NOMO-1 treated with dmso at 0.1 percent for 144 hours (cell line): Measurements from ENCODE around the gene SEC63.
A peak's percentile ranks its signal among the peaks of the same experiment; 100 is the strongest.
"Not testable (repeated sequence)": the region's sequence is repeated elsewhere in the genome, so short reads cannot be mapped to it uniquely, and the experiment has no call there.

ENCODE experiments used
- DNase-seq: peaks from one replicate; lab custom pipeline; 2025; ENCODE audit not compliant: unreplicated experiment; lab: John Stamatoyannopoulos, UW

The SEC63 gene

DNA sequence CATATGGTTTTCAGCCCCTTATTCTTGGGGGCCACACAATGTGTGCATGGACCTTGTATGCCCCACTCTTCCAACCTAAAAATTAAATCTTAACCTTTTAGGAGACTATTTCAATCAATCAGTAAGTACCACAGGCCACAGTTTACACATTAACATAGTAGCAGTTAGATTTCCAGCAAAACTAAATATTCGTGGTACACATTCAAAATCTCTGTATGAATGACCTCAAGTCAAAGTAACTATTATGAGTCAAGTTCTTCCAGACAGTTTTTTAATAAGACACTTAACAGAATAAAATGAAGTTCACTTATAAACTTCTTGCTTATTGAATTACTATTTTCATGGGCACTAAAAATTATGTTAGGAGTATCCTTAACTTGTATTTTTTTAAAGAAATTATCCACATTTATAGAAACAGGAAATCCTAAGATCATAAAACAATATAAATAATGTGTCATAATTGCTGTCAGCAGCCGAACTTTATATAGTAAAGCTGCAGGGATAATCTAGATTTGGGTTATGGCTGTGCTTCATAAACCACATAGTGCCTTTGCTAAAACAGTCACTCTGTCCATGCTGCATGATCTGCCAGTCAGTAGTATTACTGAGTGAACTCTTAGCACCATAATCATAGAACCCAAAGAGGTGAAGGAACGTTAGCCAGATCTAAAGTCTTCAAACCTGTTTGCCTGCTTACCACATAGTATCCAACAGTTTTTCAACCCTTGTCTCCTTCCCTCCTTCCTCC, 21.7 kb downstream of the SEC63 start:
- no peak for DNase-seq

DNA sequence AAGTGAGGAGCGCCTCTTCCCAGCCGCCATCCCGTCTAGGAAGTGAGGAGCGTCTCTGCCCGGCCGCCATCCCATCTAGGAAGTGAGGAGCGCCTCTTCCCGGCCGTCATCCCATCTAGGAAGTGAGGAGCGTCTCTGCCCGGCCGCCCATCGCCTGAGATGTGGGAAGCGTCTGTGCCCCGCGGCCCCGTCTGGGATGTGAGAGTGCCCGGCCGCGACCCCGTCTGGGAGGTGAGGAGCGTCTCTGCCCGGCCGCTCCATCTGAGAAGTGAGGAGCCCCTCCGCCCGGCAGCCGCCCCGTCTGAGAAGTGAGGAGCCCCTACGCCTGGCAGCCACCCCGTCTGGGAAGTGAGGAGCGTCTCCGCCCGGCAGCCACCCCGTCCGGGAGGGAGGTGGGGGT, 23.8 kb downstream of the SEC63 start:
- DNase-seq = not testable (repeated sequence)

DNA sequence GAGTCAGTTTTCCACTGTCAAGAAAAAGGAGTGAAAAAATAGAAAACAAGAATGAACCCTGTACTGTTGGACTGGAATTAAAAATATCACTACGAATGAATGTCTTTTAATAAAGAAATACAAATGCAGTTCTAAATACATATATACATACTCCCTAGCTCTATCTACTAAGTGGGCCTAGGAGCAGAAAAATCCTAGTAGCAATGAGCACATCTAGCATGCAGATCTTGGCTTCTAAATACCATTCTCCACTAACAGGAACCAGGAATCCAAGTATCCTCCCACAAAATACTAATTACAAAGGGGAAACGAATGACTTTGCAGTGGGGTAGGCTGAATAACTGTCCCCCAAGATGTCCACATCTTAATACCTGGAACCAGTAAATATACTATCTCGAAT, 25.4 kb downstream of the SEC63 start:
- DNase-seq = no peak

DNA sequence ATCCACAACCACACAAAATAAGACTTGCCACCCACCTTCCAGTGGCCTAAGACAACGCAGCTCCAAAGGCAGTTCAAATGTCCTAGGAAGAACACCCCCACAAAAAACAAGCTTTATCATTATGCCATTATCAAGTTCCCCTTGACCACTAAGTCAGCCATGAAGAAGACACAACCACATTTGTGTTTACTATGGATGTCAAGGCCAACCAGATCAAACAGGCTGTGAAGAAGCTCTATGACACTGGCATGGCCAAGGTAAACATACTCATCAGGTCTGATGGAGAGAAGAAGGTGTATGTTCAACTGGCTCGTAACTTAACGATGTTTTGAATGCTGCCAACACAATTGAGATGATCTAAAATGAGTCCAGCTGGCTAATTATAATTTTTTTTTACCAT, 26.1 kb downstream of the SEC63 start:
- DNase-seq = no peak

DNA sequence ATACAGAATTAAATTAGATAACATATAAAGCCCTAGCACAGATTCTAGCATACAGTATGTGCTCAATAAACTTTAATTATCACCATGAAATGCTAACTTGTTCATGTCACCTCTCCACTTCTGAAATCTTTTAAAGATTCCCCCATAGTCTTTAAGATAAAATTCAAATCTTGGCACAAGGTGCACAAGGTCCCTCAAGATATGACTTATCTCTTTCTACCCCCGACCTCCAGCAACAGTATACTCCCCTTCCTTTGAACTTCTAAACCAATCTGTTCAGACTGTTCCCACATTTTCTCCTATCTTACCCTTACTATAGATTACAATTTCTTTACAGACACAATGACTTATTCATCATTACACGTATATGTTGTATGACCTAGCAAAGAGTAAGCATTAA, 29.0 kb downstream of the SEC63 start:
- DNase-seq = no peak

DNA sequence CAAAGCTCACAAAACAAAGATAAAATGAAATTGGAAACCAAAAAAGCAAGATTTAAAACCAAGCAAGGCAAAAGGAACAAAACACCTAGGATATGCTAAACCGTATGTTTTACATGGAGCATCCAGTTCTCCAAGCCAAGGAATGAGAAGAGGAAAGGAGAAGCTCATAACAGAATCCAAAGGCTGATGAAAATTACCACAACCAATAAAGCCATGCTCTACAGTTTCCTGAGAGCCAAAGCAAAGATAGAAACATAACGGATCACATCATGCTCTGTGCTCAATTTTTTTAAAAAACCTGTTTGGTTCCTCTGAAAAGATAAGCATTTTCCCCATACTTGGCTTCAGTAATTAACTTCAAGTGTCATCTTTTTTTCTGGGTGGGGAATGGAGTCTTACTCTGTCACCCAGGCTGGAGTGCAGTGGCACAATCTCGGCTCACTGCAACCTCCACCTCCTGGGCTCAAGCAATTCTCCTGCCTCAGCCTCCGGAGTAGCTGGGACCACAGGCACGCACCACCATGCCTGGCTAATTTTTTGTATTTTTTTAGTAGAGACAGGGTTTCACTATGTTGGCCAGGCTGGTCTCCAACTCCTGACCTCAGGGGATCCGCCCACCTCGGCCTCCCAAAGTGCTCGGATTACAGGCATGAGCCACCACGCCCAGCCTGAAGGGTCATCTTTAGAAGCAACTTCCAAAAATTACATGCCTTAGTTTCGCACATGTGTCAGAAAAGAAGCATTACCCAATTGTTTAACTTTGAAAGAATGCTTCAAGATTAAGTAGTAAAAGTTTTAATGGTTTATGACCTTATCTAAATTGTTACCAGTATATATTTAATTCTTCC, 31.1 kb downstream of the SEC63 start:
- not testable (repeated sequence) for DNase-seq

DNA sequence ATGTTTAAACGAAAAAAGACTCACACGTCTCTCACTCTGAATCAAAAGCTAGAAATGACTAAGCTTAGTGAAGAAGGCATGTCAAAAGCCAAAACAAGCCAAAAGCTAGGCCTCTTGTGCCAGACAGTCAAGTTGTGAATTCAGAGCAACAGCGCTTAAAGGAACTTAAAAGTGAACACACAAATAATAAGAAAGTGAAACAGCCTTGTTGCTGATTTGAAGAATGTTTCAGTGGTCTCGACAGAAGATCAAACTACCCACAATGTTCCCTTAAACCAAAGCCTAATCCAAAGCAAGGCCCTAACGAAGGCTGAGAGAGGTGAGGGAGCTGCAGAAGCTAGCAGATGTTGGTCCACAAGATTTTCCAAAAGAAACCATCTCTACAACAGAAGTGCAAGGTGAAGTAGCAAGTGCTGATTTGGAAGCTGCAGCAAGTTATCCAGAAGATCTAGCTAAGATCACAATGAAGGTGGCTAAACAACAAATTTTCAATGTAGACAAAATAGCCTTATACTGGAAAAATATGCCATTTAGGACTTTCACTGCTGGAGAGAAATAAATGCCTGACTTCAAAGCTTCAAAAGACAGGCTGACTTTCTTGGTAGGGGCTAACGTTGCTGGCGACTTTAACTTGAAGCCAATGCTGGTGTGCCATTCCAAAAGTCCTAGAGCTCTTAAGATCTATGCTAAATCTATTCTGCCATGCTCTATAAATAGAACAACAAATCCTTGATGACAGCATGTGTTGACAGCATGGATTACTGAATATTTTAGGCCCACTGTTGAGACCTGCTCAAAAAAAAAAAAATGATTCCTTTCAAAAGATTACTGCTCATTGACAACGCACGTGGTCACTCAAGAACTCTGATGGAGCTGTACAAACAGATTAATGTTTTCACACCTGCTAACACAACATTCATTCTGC, 40.3 kb downstream of the SEC63 start:
- no peak for DNase-seq

DNA sequence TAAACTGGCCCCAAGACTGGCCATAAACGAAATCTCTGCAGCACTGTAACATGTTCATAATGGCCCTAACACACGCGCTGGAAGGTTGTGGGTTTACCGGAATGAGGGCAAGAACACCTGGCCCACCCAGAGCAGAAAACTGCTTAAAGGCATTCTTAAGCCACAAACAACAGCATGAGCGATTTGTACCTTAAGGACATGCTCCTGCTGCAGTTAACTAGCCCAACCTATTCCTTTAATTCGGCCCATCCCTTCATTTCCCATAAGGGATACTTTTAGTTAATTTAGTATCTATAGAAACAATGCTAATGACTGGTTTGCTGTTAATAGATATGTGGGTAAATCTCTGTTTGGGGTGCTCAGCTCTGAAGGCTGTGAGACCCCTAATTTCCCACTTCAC, 41.0 kb downstream of the SEC63 start:
- DNase-seq = not testable (repeated sequence)

DNA sequence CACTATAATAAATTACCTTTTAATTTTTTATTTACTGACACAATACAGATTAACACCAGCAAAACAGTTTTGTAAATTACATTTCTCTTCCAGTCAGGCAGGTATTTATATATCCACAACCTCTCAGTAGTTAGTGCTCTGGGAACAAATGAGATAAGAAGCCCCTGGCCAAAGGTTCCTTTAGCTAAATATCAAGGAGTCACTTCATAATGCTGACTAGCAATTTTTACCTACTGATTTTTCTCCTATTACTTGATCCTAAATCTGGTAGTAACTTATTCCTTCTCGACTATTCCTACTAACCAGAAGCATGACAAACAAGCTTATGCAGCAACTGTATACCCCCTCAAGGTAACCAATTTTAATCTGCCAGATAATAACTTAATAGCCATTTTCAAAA, 46.3 kb downstream of the SEC63 start:
- no peak for DNase-seq

DNA sequence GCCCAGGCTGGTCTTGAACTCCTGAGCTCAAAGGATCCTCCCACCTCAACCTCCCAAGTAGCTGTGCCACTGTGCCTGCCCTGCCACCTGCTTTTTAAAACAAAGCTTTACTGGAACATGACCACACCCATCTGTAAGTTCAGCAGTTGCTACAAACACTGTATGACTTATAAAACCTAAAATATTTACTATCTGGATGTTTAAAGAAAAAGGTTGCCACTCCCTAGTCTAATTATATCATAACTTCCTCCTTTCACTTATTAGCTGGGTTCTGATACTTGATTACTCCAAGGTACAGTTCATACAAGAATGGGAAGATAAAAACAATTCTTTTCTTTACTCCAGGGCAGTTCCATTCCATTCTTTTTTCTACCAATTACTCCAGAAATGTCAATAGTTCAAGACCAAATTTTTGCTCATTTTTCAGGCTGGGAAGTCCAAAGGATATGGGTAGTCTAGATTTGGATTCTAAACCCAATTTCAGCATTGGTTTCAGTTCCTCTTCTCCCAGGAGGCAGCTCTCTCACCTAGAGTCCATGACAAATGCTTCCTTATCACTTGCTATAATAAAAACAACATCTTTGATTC, 63.1 kb downstream of the SEC63 start:
- DNase-seq = peak; percentile 58

DNA sequence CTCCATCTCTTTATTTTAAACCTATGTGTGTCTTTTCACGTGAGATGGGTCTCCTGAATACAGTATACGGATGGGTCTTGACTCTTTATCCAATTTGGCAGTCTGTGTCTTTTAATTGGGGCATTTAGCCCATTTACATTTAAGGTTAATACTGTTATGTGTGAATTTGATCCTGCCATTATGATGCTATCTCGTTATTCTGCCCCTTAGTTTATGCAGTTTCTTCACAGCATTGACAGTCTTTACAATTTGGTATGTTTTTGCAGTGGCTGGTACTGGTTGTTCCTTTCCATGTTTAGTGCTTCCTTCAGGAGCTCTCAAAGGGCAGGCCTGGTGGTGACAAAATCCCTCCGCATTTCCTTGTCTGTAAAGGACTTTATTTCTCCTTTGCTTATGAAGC, 67.6 kb downstream of the SEC63 start:
- DNase-seq = not testable (repeated sequence)

DNA sequence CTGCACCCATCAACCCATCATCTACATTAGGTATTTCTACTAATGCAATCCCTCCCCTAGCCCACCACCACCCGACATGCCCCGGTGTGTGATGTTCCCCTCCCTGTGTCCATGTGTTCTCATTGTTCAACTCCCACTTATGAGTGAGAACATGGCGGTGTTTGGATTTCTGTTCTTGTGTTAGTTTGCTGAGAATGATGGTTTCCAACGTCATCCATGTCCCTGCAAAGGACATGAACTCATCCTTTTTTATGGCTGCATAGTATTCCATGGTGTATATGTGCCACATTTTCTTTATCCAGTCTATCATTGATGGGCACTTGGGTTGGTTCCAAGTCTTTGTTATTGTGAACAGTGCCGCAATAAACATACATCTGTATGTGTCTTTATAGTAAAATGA, 72.1 kb downstream of the SEC63 start:
- DNase-seq = not testable (repeated sequence)

DNA sequence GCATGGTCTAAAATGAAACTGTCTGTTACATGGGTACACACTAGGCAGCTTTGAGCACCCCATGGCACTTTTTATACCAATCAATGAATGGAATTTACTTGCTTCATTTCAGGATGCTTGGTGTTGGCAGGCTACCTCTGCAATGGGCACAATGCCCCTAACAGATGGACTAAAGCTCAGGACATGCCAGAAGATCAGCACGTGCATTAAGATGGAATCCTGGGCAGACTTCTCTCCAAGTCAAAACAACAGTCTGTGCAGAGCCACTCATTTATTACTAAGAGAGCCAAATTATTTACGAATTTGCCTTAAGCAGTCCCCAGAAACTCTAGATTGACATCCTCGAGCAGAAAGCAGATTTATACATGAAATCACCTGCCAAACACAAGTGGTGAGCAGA, 78.1 kb downstream of the SEC63 start:
- no peak for DNase-seq

DNA sequence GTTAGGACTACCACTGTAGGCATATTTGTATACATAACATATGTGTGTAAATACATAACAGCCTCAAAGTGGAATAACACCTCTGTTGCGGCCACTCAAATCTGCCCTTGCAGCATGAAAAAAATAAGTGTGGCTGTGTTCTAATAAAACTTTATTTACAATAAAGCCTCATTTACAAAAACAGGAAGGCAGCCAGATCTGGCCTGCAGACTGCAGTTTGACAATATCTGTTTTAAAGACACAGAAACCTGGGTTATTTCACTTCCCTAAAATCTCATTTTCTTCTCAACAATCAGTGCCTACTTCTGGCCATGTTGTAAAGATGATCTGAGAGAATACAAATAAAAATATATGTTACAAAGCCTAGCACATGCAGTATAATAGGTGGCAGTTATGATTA, 80.0 kb downstream of the SEC63 start:
- DNase-seq = no peak

DNA sequence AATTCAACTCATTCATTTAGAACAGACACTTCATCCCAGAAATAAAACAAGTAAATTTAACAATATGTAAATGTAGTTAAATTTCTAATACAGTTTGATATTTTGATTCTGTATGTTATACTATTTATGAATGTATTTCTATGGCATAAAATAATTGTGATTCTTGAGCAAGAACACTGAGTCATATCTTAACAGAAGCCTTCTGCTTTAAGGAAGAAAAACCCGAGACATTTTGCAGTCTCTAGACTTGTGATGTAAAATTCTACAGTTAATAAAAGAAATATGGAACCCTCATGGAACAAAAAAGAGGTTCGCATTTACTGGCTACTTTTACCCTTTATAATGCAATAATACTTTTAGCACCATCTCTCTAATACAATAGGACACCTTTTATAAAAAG, 86.0 kb downstream of the SEC63 start:
- DNase-seq = no peak

DNA sequence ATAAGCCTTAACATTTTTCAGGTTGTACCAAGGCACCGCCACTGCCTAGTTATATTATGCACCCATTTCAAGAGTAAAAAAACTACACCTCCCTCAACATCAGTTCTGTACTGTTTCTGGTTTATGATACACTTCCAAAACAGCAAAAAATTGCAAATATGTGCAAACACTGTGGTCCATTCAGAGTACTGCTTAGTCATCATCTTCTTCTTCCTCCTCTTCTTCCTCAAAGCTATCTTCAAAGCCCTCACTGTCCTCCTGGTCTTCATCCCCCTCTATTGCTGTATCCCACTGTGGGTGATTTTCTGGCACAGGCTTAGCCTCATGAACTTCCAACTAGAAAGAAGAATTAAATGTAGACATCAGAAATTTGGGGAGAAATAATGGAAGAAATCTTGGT, 86.5 kb downstream of the SEC63 start:
- DNase-seq = not testable (repeated sequence)

DNA sequence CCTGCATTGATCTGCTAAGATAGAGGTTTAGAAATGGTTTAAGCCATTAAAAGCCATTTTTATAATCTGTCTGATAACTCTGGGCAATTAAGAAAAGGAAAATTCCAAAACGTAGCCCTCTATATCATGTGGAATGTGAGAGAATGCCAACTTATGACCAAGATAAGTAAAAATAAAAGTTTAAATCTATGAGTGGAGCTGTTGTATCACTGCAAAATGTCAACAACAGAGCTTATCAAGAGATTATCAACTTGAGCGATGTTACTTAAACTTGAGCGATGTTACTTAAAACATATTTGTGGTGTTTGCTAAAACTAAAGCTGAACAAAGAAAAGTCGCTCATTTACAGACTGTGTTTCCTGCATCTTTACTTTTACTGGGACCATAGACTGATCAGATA, 87.0 kb downstream of the SEC63 start:
- DNase-seq = no peak

DNA sequence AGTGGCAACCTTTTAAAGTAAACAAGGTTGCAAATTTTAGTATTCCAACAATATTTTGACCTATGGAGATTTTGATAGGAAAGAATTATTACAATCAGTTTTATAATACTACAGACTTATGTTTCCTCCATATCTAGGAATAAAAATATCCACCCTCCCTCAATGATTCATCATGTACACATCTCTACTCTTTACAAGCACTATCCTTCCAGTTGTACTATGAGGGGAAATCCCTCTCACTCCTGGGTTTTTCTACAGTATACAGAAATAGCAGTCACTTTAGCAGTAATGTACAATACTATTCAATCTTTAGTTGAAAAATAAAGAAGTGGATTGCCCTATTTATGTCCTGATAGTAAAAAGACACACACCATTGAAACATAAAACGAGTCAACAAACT, 87.6 kb downstream of the SEC63 start:
- DNase-seq = no peak

DNA sequence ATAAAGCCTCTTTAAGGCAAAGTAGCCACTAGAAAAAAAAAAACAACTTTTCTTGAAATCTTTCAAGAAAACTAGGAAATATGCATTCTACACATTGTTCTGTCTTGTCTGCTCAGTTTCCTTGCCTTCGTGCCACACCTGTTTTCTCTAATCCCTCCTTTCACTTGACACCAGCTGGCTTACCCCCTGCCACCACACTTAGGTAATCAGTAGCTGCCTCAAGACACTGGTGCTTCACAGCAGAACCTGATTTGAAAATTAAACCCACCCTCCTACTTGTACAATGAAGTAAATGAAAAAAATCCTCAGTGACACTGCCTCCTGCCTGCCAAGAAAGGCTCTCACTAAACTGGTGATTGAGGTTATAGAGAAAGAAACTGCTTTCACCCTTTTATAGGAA, 88.1 kb downstream of the SEC63 start:
- DNase-seq = no peak

DNA sequence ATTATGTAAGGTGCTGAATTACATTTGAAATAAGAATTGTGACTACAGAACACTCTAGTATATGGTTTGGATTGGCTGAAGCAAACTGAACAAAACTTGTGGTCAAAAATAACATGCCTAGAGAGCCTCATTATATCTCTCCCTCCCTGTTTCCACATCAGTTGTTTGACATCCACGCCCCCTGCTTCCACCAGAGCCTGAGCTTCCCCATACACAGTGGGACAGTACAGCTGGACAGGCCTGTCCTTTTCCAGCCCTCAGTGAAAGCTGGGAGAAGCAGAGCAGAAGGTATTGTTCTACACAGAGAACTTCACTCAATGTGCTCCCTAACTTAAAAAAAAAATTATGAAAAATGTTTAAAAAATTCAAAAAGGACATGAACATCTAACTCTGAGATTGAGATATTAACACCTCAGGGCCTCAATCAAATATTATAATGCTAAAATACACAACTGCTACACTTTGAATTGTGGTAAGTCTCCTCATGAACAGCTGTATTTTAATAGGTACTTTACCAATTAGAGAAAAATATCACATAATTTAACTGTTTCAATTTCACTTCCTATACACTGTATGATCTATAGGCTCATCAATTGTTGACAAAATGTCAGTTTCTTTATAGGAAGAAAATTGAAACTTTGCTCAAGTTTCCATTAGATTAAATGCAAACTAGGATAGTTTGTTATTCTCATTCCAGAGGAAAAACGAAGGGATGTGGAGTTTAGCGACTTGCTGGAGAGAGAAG, 89.0 kb downstream of the SEC63 start:
- DNase-seq = no peak

DNA sequence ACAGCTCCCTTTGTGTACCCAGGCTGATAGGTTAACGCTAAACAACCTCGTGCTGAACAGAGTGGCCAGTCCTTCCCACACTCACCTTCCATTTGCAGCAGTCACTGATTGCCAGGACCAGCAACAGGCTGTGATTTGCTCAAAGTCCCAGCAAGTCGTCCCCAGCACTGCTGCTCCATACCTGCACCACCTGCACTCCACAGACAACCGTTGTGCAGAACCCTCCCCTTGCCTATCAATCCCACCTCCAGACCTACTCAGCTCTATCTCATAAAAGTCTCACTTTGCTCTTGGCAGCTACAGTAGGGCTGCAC, 90.7 kb downstream of the SEC63 start:
- no peak for DNase-seq
